Caco-2 (cell line): Measurements from ENCODE around the gene FN3K. TPM values are rescaled to one million over a fixed set of nuclear protein-coding genes. Genes with fewer than 3 reads are reported as not detected.

ENCODE experiments used
- BruUV-seq: library from RNA; stranded (reverse); fragments of 400-500 nt; replicated peaks from 2 replicates; lab custom pipeline; 2021; lab: Mats Ljungman, UMichigan
- CTCF ChIA-PET: fragments of 300-600 bp; sonication (Branson Sonifier 250); formaldehyde crosslinking; loops from one replicate; lab custom pipeline; 2022; ENCODE audit warnings: antibody characterized with exemption; lab: Charles Lee
- POLR2A ChIA-PET: fragments of 300-600 bp; sonication (Branson Sonifier 250); formaldehyde crosslinking; loops from one replicate; lab custom pipeline; 2022; ENCODE audit warnings: antibody characterized with exemption; lab: Charles Lee
- DNase-seq, 2 experiments: peaks; one replicate each; pipeline versions ENCODE4 v3.0.0 to v3.0.0-alpha.2; 2020 to 2022
- H3K27me3 ChIP-seq: replicated peaks from 2 replicates; pipeline ENCODE4 v1.6.0; 2011; ENCODE audit warnings: low read length; ENCODE audit not compliant: control insufficient read depth, insufficient read depth
- H3K36me3 ChIP-seq: 2 replicates; pipeline ENCODE4 v1.5.1; 2011; ENCODE audit warnings: low read length; ENCODE audit not compliant: control insufficient read depth, insufficient read depth
- H3K4me1 ChIP-seq: fragments of 250-450 bp; sonication (Bioruptor Pico); 2 replicates; pipeline ENCODE4 v1.5.1; 2020; ENCODE audit warnings: mild to moderate bottlenecking
- H3K4me3 ChIP-seq: 2 replicates; pipeline ENCODE4 v1.5.1; 2011; ENCODE audit warnings: low read depth, mild to moderate bottlenecking, control low read depth, low read length
- H3K9me3 ChIP-seq: fragments of 250-450 bp; sonication (Bioruptor Pico); 2 replicates; pipeline ENCODE4 v1.5.1; 2020; ENCODE audit warnings: mild to moderate bottlenecking, moderate library complexity
- H3K27ac Mint-ChIP-seq: one replicate; pipeline ENCODE4 v1.8.0; 2022; ENCODE audit warnings: mixed read lengths; ENCODE audit not compliant: unreplicated experiment
- H3K27me3 Mint-ChIP-seq: one replicate; pipeline ENCODE4 v1.8.0; 2022; ENCODE audit warnings: mixed read lengths; ENCODE audit not compliant: insufficient read depth, unreplicated experiment
- H3K36me3 Mint-ChIP-seq: one replicate; pipeline ENCODE4 v1.8.0; 2022; ENCODE audit warnings: mild to moderate bottlenecking, mixed read lengths; ENCODE audit not compliant: insufficient read depth, unreplicated experiment
- H3K4me1 Mint-ChIP-seq: one replicate; pipeline ENCODE4 v1.8.0; 2022; ENCODE audit warnings: low read depth, mixed read lengths; ENCODE audit not compliant: unreplicated experiment
- H3K4me3 Mint-ChIP-seq: one replicate; pipeline ENCODE4 v1.8.0; 2022; ENCODE audit warnings: mild to moderate bottlenecking, moderate library complexity, mixed read lengths; ENCODE audit not compliant: unreplicated experiment
- H3K9me3 Mint-ChIP-seq: one replicate; pipeline ENCODE4 v1.8.0; 2022; ENCODE audit warnings: mixed read lengths; ENCODE audit not compliant: unreplicated experiment
- intact Hi-C: fragments of 100-400 bp; cut with micrococcal nuclease; formaldehyde crosslinking; loops from one replicate; pipeline ENCODE4 v1.10.0; 2022; ENCODE audit not compliant: unreplicated experiment
- total RNA-seq: library from RNA; stranded (reverse); gene quantifications from 2 replicates; pipeline ENCODE4 v1.2.3, GENCODE V29; 2022
- TF ChIP-seq, protein P1 (sequence below), 2 experiments: fragments of 200-600 bp in 1 of 2; IDR thresholded peaks; 1 replicate in 1 of 2; 2 replicates in 1 of 2; pipeline versions ENCODE4 v1.5.1 to v1.8.0; 2011 to 2022; ENCODE audit warnings: antibody characterized with exemption in 1 of 2, control low read depth in 1 of 2, inconsistent platforms in 1 of 2, low read depth in 1 of 2, low read length in 1 of 2, mild to moderate bottlenecking in 1 of 2, moderate library complexity in 1 of 2; ENCODE audit not compliant: insufficient read depth in 1 of 2, severe bottlenecking in 1 of 2, unreplicated experiment in 1 of 2

Gene FN3K
- total RNA-seq, 1 experiment from 2014 or later: 55.7 TPM

DNA sequence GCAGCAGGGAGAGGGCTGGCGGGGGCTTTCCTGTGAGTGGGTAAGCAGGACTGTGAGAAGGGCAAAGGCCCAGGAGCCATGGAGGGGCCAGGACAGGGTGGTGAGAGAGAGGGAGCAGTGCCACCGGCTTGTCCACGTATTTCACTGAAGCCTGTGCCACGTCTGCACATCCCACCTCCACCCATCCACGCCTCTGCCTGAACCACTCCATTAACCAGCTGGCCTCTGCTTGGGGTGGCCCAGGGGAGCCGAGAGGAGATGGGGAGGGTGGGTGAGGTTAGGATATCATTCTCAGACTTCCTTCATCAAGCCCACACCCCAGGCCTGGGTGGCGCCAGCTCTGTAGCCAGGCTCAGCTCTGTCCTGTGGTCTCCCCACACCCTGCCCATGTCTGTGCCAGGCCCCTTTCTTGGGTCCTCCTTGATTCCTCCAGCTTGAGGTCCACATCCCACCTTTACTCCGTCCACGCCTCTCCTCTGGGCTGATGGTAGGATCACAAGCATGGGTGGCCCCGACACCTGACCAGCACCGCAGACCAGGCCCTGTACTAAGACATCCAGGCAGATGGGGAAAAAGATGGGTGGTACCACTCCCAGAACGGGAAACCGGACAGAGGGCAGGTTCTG lies 3.2 kb upstream of the FN3K start:
- Mint-ChIP-seq H3K27me3 (no peaks in the 10 kb centered on the region), H3K4me3 (peak overlapping the region; percentile 14), H3K4me1 (no peaks in the 10 kb centered on the region), H3K9me3 (peaks cover 11% of the 10 kb centered on the region), H3K27ac (no peak overlapping the region), H3K36me3 (peaks cover 62% of the 10 kb centered on the region)
- Histone ChIP-seq H3K9me3 (peaks cover 23% of the 10 kb centered on the region), H3K4me1 (no peaks in the 10 kb centered on the region), H3K36me3 (peaks cover 3% of the 10 kb centered on the region), H3K27me3 (no peaks in the 10 kb centered on the region), H3K4me3 (no peak overlapping the region)
- CTCF ChIA-PET: no interaction called here
- POLR2A ChIA-PET: no interaction called here
- TF ChIP-seq, protein P1, sequence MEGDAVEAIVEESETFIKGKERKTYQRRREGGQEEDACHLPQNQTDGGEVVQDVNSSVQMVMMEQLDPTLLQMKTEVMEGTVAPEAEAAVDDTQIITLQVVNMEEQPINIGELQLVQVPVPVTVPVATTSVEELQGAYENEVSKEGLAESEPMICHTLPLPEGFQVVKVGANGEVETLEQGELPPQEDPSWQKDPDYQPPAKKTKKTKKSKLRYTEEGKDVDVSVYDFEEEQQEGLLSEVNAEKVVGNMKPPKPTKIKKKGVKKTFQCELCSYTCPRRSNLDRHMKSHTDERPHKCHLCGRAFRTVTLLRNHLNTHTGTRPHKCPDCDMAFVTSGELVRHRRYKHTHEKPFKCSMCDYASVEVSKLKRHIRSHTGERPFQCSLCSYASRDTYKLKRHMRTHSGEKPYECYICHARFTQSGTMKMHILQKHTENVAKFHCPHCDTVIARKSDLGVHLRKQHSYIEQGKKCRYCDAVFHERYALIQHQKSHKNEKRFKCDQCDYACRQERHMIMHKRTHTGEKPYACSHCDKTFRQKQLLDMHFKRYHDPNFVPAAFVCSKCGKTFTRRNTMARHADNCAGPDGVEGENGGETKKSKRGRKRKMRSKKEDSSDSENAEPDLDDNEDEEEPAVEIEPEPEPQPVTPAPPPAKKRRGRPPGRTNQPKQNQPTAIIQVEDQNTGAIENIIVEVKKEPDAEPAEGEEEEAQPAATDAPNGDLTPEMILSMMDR (IDR thresholded peaks at IDR 0.05; ENCODE audit: insufficient read depth in 1 of 2, low read depth in 1 of 2, low read length in 1 of 2, severe bottlenecking in 1 of 2, unreplicated experiment in 1 of 2): no peak
- intact Hi-C loops: no loop called here
- no TSS peak for BruUV-seq
- DNase-seq: no peak

DNA sequence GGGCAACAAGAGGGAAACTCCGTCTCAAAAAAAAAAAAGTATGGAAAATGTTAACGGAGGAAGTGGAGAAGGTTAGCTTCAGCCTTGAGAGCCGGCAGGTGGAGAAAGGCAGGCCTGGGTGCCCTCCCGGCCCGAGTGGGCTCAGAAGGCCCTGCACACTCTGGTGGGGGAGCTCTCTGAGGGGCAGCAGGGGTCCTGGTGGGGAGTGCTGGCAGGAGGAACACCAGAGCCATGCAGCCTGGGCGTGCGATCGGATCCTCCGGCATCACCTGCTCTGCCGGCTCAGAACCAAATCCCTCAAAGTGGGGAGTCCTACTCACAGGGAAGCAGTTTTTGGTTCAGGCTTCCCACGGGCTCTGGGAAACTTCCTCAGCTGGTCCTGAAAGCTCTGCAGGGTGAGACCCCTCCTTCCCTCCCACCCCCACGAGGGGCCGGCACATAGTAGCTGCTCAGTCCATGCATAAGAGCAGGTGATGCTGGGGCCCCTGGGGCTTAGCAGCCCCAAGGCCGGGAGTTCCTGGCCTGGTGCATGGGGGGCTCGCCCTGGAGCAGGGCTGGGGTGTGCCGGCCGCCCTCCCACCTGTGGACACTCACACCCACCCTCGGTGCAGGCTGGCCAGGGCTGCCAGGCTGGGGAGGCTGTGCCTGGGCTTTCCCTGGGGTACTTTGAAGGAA lies 1.2 kb downstream of the FN3K start:
- Mint-ChIP-seq H3K27me3 (no peaks in the 10 kb centered on the region), H3K36me3 (peaks cover 85% of the 10 kb centered on the region), H3K9me3 (peaks cover 29% of the 10 kb centered on the region), H3K27ac (peak overlapping the region; percentile 72), H3K4me1 (no peaks in the 10 kb centered on the region), H3K4me3 (peak overlapping the region; percentile 90)
- intact Hi-C loops: no loop called here
- peaks cover 14% of the 10 kb centered on the region for H3K36me3 ChIP-seq
- H3K9me3 ChIP-seq: peaks cover 44% of the 10 kb centered on the region
- peak overlapping the region; percentile 90; the same call in 1 of the 2 replicates for H3K4me3 ChIP-seq
- TF ChIP-seq, protein P1 (IDR thresholded peaks at IDR 0.05; ENCODE audit: insufficient read depth in 1 of 2, low read depth in 1 of 2, low read length in 1 of 2, severe bottlenecking in 1 of 2, unreplicated experiment in 1 of 2): no peak
- ChIA-PET CTCF (no interaction called here), POLR2A (no interaction called here)
- no peaks in the 10 kb centered on the region for H3K27me3 ChIP-seq
- H3K4me1 ChIP-seq: peaks cover 5% of the 10 kb centered on the region; the same call in 1 of the 2 replicates
- BruUV-seq: no TSS peak
- no peak for DNase-seq

DNA sequence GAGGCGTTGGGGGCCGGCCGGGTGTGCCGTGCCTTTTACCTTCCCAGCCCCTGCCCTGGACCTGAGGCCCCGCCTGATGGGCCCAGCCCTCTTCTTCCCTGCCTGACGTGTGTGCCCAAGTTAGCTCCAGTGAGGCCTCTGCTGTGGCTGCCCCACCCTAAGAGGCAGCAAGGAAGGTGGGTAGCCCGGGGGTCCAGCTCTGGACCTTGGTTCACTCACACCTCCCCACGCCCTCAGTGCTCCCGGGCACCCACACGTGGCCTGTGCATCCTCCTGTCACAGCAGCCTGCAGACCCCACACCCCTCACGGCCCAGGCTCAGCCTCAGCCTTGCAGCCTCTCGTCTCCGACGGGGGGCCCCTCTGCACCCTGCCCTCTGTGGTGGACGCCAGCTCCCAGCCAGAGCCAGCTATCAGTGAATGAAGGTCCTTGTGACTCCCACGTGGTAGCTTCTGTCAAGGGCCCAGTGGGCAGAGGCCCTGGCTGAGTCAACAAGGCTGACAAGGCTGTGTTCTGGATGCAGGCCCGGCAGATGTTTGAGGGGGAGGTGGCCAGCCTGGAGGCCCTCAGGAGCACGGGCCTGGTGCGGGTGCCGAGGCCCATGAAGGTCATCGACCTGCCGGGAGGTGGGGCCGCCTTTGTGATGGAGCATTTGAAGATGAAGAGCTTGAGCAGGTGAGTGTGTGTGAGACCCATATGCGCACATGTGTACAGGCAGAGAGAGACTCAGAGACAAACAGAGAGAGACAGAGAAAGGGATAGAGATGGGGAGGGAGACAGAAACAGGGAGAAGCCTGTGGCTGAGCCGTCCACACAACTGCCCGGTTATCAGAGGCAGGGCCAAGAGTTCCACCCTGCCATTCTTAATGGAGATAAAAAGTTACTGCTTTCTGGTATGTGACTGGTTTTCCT lies 2.8 kb downstream of the FN3K start:
- CTCF ChIA-PET: no interaction called here
- POLR2A ChIA-PET: no interaction called here
- Histone ChIP-seq H3K4me3 (no peak overlapping the region), H3K4me1 (peaks cover 12% of the 10 kb centered on the region; the same call in 1 of the 2 replicates), H3K36me3 (peaks cover 18% of the 10 kb centered on the region), H3K9me3 (peaks cover 39% of the 10 kb centered on the region), H3K27me3 (no peaks in the 10 kb centered on the region)
- DNase-seq: no peak
- no peaks in the 10 kb centered on the region for H3K27me3 Mint-ChIP-seq
- peaks cover 85% of the 10 kb centered on the region for H3K36me3 Mint-ChIP-seq
- BruUV-seq: no TSS peak
- H3K9me3 Mint-ChIP-seq: peaks cover 31% of the 10 kb centered on the region
- H3K27ac Mint-ChIP-seq: no peak overlapping the region
- no peak overlapping the region for H3K4me3 Mint-ChIP-seq
- TF ChIP-seq, protein P1 (IDR thresholded peaks at IDR 0.05; ENCODE audit: insufficient read depth in 1 of 2, low read depth in 1 of 2, low read length in 1 of 2, severe bottlenecking in 1 of 2, unreplicated experiment in 1 of 2): no peak
- intact Hi-C loops: no loop called here
- H3K4me1 Mint-ChIP-seq: no peaks in the 10 kb centered on the region
